Lower lobe of right lung (tissue), 2 donors: ENCODE data around the gene TP53AIP1. TPM values are rescaled to one million over a fixed set of nuclear protein-coding genes. Genes with fewer than 3 reads are reported as not detected.

ENCODE experiments used
- ATAC-seq, 2 donors: fragments of 200-7000 bp; cut with Tn5 transposase; one replicate each; pipeline ENCODE4 v1.9.1; 2020 to 2022; ENCODE audit warnings: mild to moderate bottlenecking in 2 of 2, moderate library complexity in 2 of 2
- DNase-seq: peaks from one replicate; pipeline ENCODE4 v3.0.0-alpha.2; 2020
- H3K27ac ChIP-seq: fragments of 200-600 bp; one replicate; pipeline ENCODE4 v1.8.0; 2022
- H3K27me3 ChIP-seq: fragments of 200-600 bp; one replicate; pipeline ENCODE4 v1.8.0; 2022; ENCODE audit warnings: low read depth
- H3K36me3 ChIP-seq: fragments of 200-600 bp; one replicate; pipeline ENCODE4 v1.8.0; 2022; ENCODE audit warnings: mild to moderate bottlenecking
- H3K4me1 ChIP-seq: fragments of 200-600 bp; one replicate; pipeline ENCODE4 v1.8.0; 2022
- H3K4me3 ChIP-seq: fragments of 200-600 bp; one replicate; pipeline ENCODE4 v1.8.0; 2022; ENCODE audit warnings: mild to moderate bottlenecking
- H3K9me3 ChIP-seq: fragments of 200-600 bp; one replicate; pipeline ENCODE4 v1.8.0; 2022
- intact Hi-C: fragments of 100-400 bp; cut with DNase I; formaldehyde crosslinking; loops from one replicate; pipeline ENCODE4 v1.11.0; 2022
- total RNA-seq: library from RNA; stranded (reverse); fragmentation: NEBNext Ultra II Directional; extraction: Animal tissue kit (Norgen Biotek cat#: 25700); gene quantifications from one replicate; pipeline ENCODE4 v1.2.1, GENCODE V29; 2021
- TF ChIP-seq, protein P1 (sequence below): fragments of 200-600 bp; IDR thresholded peaks from one replicate; pipeline ENCODE4 v1.8.0; 2022; ENCODE audit warnings: antibody characterized with exemption, mild to moderate bottlenecking
- donor health status: DM: no; HTN: yes; CAD: no; lungs with severe emphysema.

The TP53AIP1 gene
- total RNA-seq, 1 donor from 2014 or later: not detected

DNA sequence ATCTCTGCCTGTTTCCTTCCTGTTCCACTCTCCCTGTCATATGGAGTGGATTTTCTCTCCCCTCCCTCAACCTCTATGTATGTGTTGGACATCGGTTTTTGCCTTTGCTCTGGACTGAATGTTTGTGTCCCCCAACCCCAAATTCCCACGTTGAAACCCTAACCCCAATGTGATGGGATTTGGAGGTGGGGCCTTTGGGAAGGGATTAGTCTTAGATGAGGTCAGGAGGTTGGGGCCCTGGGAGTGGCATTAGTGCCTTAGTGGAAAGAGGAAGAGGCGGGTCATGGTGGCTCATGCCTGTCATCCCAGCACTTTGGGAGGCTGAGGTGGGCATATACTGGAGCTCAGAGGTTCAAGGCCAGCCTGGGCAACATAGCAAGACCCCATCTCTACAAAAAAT lies 11.6 kb downstream of the TP53AIP1 start:
- no peaks in the 10 kb centered on the region for H3K9me3 ChIP-seq
- H3K27me3 ChIP-seq: no peaks in the 10 kb centered on the region
- H3K27ac ChIP-seq: no peak overlapping the region
- TF ChIP-seq, protein P1, sequence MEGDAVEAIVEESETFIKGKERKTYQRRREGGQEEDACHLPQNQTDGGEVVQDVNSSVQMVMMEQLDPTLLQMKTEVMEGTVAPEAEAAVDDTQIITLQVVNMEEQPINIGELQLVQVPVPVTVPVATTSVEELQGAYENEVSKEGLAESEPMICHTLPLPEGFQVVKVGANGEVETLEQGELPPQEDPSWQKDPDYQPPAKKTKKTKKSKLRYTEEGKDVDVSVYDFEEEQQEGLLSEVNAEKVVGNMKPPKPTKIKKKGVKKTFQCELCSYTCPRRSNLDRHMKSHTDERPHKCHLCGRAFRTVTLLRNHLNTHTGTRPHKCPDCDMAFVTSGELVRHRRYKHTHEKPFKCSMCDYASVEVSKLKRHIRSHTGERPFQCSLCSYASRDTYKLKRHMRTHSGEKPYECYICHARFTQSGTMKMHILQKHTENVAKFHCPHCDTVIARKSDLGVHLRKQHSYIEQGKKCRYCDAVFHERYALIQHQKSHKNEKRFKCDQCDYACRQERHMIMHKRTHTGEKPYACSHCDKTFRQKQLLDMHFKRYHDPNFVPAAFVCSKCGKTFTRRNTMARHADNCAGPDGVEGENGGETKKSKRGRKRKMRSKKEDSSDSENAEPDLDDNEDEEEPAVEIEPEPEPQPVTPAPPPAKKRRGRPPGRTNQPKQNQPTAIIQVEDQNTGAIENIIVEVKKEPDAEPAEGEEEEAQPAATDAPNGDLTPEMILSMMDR: no peak
- H3K4me1 ChIP-seq: no peaks in the 10 kb centered on the region
- intact Hi-C loops: no loop called here
- H3K4me3 ChIP-seq: no peak overlapping the region
- no peaks in the 10 kb centered on the region for H3K36me3 ChIP-seq
- ATAC-seq: no peak
- DNase-seq: no peak

DNA sequence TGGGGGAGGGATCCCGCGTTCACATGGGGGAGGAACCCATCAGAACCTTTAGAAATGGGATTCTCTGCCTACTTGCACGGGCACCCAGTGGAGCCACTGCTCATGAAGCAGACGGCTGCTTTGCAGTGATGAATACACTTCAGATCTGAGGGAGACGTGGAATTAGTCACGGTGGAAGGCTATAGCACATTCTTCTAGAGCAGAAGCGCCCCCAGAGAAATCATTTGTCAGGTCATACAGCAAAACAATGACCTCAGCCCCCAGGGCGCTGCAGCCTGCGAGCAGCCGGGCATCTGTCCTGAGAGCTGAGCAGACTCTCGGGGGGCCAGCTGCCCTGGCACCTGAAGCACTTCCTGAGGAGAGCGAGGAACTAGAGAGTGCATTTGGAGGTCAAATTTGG lies 12.7 kb downstream of the TP53AIP1 start:
- TF ChIP-seq, protein P1: no peak
- intact Hi-C loops: no loop called here
- H3K36me3 ChIP-seq: no peaks in the 10 kb centered on the region
- no peaks in the 10 kb centered on the region for H3K4me1 ChIP-seq
- no peak overlapping the region for H3K27ac ChIP-seq
- no peaks in the 10 kb centered on the region for H3K9me3 ChIP-seq
- no peaks in the 10 kb centered on the region for H3K27me3 ChIP-seq
- H3K4me3 ChIP-seq: no peak overlapping the region
- no peak for DNase-seq
- no peak for ATAC-seq

DNA sequence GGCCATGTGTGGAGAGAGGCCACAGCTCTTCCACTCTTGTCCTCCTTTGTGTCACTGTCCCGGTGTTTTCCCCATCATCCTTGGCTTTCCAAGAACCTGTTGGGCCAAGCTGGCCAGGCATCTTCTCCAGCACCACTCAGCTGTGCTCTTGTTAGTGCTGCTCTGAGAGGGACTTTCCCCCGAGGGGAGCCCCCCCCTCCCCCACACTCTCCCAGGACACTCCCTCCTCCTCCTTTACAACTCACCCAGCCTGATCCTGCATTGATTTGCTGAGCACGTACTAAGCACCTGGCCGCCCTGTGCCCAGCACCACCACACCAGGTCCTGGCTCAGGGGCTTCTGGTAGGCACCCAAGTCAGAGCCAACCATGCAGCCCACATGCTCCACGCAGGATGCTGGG lies 13.2 kb downstream of the TP53AIP1 start:
- Histone ChIP-seq H3K9me3 (no peaks in the 10 kb centered on the region), H3K4me1 (no peaks in the 10 kb centered on the region), H3K27me3 (no peaks in the 10 kb centered on the region), H3K27ac (no peak overlapping the region), H3K4me3 (no peak overlapping the region), H3K36me3 (no peaks in the 10 kb centered on the region)
- intact Hi-C loops: no loop called here
- ATAC-seq (no peak), DNase-seq (no peak)
- TF ChIP-seq, protein P1: no peak

DNA sequence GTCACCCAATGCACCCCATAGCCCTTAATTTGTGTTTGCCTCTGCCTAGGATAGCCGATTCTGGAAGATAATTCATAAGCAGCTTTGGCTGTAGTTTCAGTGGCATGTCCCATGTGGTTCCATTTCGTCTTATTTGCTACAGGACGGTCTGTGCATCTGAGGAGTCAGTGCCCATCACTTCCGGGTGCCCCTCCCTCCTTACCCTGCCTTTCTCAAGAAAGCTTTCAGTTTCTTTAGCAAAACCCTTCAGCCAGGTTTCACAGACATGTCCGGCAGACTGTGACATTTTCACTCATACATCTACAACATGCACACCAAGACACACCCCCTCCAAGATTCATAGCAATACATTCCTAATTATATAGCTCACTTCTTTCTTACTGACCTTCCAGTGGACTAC lies 14.3 kb downstream of the TP53AIP1 start:
- Histone ChIP-seq H3K4me1 (no peaks in the 10 kb centered on the region), H3K36me3 (no peaks in the 10 kb centered on the region), H3K4me3 (no peak overlapping the region), H3K27me3 (no peaks in the 10 kb centered on the region), H3K9me3 (no peaks in the 10 kb centered on the region), H3K27ac (no peak overlapping the region)
- DNase-seq (no peak), ATAC-seq (no peak)
- TF ChIP-seq, protein P1: no peak
- intact Hi-C loops: no loop called here

DNA sequence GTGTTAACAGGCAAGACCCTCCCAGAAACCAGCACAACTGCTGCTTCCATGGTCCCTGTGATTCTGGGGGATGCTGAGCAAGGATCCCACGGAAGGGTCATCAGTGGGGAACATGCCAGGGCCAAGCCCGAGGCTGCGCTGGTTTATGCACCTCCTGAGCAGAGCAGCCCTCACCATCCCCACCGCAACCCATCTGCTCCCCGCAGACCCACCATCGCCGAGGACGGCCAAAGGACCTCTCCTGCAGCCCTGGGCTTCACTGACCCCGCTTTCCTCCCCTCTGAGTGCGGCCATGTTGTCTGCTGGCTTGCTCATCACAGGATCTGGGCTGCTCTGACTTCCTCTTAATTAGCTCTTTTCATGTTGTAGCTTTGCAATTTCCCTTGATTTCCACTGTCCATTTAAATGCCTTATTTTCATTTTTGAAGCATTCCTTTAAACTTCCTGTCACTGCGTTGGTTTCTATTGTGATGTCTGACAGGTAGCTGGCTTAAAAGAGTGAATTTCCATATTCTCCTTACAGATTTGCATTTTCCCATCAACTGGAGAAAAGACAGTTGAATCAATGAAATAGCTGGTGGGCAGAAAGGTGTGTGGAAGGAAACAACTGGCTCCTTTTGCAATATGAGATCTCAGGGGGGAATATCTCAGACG lies 14.9 kb downstream of the TP53AIP1 start:
- Histone ChIP-seq H3K4me1 (no peaks in the 10 kb centered on the region), H3K9me3 (no peaks in the 10 kb centered on the region), H3K27ac (no peak overlapping the region), H3K36me3 (no peaks in the 10 kb centered on the region), H3K27me3 (no peaks in the 10 kb centered on the region), H3K4me3 (no peak overlapping the region)
- intact Hi-C loops: no loop called here
- TF ChIP-seq, protein P1: no peak
- DNase-seq: no peak
- no peak for ATAC-seq
